HEK293 (cell line): ENCODE measurements around the gene PTS.

Experiments
- ZNF10 ChIP-seq: fragments of 450-650 bp; formaldehyde crosslinking; IDR thresholded peaks from 2 replicates; pipeline ENCODE4 v1.5.1; 2017; ENCODE audit warnings: missing biosample characterization, missing genetic modification characterization
- ZNF274 ChIP-seq, 2 experiments: fragments of 200-500 bp in 1 of 2; fragments of 450-650 bp in 1 of 2; sonication (Bioruptor generic) in 1 of 2; formaldehyde crosslinking in 1 of 2; IDR thresholded peaks; 2 replicates each; pipeline versions ENCODE4 v1.5.1 to v1.6.1; 2014 to 2016; ENCODE audit warnings: borderline replicate concordance in 1 of 2, inconsistent platforms in 1 of 2, low read length in 1 of 2, missing biosample characterization in 1 of 2, missing genetic modification characterization in 1 of 2
- TF ChIP-seq, protein P1 (sequence below): fragments of 450-650 bp; formaldehyde crosslinking; IDR thresholded peaks from 2 replicates; pipeline ENCODE4 v1.5.1; 2016; ENCODE audit warnings: missing biosample characterization, missing genetic modification characterization

- TF ChIP-seq ZNF10 (tag by site-specific recombination) (no peak), ZNF274 (IDR thresholded peaks at IDR 0.05; ENCODE audit: low read length) (no peak), ZNF274 (tag by site-specific recombination; IDR thresholded peaks at IDR 0.05; ENCODE audit: borderline replicate concordance) (no peak)
- TF ChIP-seq, protein P1, sequence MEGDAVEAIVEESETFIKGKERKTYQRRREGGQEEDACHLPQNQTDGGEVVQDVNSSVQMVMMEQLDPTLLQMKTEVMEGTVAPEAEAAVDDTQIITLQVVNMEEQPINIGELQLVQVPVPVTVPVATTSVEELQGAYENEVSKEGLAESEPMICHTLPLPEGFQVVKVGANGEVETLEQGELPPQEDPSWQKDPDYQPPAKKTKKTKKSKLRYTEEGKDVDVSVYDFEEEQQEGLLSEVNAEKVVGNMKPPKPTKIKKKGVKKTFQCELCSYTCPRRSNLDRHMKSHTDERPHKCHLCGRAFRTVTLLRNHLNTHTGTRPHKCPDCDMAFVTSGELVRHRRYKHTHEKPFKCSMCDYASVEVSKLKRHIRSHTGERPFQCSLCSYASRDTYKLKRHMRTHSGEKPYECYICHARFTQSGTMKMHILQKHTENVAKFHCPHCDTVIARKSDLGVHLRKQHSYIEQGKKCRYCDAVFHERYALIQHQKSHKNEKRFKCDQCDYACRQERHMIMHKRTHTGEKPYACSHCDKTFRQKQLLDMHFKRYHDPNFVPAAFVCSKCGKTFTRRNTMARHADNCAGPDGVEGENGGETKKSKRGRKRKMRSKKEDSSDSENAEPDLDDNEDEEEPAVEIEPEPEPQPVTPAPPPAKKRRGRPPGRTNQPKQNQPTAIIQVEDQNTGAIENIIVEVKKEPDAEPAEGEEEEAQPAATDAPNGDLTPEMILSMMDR (tag by site-specific recombination): no peak
Observed at GRCh38 chr11:112277029-112277428, 50.8 kb downstream of the PTS start.
